Measurements from ENCODE around the gene SLC41A3.

DNA sequence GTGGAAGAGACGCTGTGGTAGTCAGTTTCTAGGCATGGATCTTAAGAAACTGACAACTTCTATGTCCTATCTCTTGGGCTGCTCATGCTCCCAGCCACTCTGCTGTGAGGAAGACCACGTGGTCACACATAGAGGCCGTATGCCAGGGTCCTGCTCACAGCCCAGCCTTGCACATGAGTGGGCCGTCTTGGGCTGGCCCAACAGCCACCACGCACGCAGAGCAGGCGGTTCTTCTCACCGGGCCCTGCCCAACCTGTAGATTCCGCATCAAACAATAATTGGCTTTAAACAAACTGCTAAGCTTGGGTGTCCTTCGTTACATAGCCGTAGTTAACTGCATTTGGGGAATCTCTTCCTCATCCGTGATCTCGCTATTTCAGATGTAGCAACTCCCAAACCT lies 26.0 kb downstream of the SLC41A3 start:
- TF ChIP-seq POLR2AphosphoS5 (IDR thresholded peaks at IDR 0.05; ENCODE audit: low read length) (no peak), CHD4 (IDR thresholded peaks at IDR 0.05) (no peak), BCL11A (IDR thresholded peaks at IDR 0.05; ENCODE audit: low read depth, low read length) (no peak)
